ENCODE data around the gene B3GALT6.

The B3GALT6 gene

GRCh38 chr1:1259951-1260600 lies 28.0 kb downstream of the B3GALT6 start:
- DNase-seq (ENCODE audit: low read depth in 1 of 2, low spot score in 1 of 2): no peak

GRCh38 chr1:1260843-1261560 lies 29.0 kb downstream of the B3GALT6 start:
- no peak for DNase-seq (ENCODE audit: low read depth in 1 of 2, low spot score in 1 of 2)

- DNase-seq (ENCODE audit: low read depth in 1 of 2, low spot score in 1 of 2): no peak
Measured at GRCh38 chr1:1262071-1262470, 30.0 kb downstream of the B3GALT6 start.

GRCh38 chr1:1262758-1263157 lies 30.7 kb downstream of the B3GALT6 start:
- DNase-seq (ENCODE audit: low read depth in 1 of 2, low spot score in 1 of 2): no peak

DNA sequence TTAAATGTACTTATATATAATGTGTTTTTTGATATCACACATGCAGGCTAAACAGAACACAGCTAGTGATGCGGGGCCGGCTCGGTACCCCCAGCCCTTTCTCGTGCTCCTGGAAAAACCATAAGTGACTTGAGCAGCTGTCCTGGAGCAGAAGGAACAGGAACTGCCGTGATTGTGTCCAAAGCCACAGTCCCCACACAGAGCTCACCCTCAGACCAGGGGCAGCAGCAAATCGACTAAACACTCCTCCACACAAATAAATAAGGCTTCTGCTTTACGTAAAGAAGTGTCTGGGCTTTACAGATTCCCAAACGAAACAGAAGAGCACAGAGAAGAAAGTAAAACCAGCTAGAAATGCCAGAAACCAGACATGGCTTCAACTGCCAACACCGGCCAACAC lies 32.0 kb downstream of the B3GALT6 start:
- DNase-seq (ENCODE audit: low read depth in 1 of 2, low spot score in 1 of 2): no peak

DNA sequence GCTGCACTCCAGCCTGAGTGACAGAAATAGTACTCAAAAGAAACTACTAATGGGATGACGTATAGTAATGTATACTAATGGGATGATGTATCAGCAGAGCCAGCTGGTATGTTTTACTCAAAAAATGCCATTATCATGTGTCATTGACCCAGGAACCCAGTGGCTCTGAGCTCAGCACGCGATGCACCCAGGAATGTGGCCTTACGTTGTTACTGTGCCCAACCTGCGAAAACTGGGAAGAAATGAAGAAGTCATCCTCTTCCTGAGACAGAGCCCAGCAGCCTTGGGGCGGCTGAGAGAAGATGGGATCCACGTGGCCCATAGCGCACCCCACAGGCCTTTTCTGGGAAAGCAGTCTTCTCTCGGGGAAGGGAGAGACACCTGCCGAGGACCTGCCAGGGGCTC lies 32.8 kb downstream of the B3GALT6 start:
- DNase-seq (ENCODE audit: low read depth in 1 of 2, low spot score in 1 of 2): no peak

DNA sequence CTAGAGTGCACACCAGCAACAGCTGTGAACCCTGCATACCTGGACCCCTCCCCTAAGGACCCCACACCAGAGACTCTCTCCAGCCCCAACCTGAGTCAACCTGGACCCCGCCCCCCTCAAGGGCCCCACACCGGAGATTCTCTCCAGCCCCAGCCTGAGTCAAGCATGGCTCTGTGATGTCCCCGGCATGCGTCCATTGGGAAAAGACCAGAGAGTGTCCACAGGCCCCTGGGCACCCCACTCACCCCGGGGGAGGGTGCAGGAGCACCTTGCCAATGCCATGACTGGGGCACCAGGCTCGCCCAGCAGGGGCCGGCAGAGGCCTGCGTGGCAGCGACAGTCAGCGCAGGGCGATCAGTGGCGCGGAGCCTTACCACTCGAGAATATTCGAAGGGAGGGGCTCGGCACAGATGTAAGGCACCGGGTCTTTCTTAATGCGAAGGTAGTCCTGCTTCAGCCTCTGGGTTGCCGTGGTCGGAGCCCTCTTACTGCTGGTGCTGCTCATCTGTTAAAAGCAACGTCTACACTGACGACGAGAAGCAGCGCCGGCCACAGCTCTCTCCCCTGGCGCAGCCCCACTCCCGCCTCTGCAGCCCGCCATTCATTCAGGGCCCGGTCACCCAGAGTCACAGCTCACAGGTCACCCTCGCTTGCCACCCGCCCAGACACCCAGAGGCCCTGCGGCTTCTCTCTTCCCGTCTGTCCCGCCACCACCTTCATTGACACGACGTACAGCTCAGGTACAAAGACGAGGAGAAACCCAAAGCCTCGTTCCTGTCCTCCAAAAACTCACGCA lies 35.6 kb downstream of the B3GALT6 start:
- no peak for DNase-seq (ENCODE audit: low read depth in 1 of 2, low spot score in 1 of 2)

DNA sequence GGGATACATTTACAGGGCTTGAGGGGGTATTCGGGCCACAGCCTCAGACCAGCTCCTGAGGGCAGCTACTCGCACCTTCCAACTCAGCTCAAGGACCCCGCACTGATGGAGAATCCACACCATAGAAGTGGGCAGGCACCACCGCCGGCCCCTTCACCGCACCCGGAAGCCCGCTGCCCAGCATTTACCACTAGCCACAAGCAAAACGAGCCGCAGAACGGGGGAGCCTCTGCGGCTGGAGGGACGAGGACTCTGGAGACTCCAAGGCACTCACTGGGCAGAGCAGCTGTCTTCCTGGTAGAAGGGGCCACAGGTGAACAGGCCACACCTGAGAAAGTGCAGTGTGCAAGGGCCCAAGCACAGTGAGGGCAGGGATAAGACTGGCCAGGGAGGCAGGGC lies 36.2 kb downstream of the B3GALT6 start:
- DNase-seq (ENCODE audit: low read depth in 1 of 2, low spot score in 1 of 2): no peak

GRCh38 chr1:1270813-1271212 lies 38.8 kb downstream of the B3GALT6 start:
- DNase-seq (ENCODE audit: low read depth in 1 of 2, low spot score in 1 of 2): no peak

- no peak for DNase-seq (ENCODE audit: low read depth in 1 of 2, low spot score in 1 of 2)
Measured at GRCh38 chr1:1272341-1273208, 40.5 kb downstream of the B3GALT6 start.

DNA sequence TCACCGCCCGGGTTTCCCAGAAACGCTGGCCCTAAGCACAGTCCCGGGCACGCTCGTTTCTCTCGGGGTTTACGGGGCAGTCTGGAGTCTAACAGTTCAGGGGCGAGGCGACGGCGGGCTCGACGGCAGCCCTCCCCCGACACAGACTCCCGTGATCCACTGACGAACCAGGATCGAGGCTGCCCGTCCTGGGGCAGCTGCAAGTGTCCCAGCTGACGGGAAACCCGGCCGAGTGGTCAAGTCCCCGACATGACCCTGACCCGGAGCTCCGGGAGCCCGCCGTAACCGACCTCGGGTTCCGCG lies 41.1 kb downstream of the B3GALT6 start:
- no peak for DNase-seq (ENCODE audit: low read depth in 1 of 2, low spot score in 1 of 2)

GRCh38 chr1:1273512-1274298 lies 41.7 kb downstream of the B3GALT6 start, which contains the start of gene UBE2J2:
TSS of gene UBE2J2 (minus strand) at chr1:1273854. CDS start at chr1:1267992, 5,862 bp downstream.
- peak; percentile 89 to 92 for DNase-seq (ENCODE audit: low read depth in 1 of 2, low spot score in 1 of 2)

DNA sequence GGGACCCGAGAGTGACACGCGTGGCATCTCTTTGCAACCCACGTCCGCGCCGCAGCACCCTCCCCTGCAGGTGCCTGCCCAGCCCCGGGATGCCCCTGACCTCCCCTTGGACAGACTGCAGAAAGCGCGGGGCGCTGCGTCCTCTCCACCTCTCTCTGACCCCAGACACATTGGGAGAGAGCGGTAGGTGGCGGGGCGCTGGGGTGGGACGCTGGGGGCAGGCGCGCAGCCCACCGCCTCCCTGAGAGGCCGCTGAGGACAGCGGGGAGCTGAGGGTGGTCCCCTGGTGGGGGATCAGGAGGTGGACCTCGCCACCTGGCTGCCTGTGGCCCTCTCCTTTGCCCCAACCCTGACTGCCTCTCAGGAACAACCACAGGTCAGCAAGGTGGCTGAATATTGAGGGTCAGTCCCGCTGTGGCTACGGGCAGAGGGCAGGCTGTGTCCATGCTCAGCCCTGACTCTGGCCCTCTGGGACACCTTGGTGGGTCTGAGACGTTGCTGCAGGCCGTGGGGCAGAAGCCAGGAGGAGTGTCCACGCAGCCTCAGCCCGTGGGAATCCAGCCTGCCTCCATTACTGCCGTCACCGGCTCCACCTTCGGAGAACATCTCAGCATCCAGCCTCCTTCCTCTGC lies 42.4 kb downstream of the B3GALT6 start:
- DNase-seq (ENCODE audit: low read depth in 1 of 2, low spot score in 1 of 2): no peak

DNA sequence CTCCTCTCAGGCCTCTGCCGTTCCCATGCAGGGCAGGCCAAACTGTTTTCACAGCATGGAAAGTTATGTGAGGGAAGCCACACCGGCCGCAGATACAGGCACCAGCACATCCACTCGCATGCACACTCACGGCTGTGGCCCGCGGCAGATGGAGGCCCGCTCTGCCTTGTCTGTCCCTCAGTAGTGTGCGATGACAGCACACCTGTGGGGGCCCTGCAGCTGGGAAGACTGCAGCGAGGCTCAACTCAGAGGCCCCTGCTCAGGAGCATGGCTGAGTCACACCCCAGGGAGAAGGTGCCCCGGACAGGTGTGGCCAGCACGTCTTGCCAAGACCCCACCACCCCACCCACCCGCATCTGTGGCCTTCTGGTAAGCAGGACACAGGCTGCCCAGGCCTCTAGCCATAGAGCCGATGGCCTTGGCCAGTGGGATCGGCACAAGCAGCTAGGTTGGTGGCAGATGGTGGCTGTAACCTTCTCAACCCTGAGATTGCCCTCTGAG lies 42.9 kb downstream of the B3GALT6 start:
- no peak for DNase-seq (ENCODE audit: low read depth in 1 of 2, low spot score in 1 of 2)

GRCh38 chr1:1275836-1276235 lies 43.8 kb downstream of the B3GALT6 start:
- no peak for DNase-seq (ENCODE audit: low read depth in 1 of 2, low spot score in 1 of 2)

DNA sequence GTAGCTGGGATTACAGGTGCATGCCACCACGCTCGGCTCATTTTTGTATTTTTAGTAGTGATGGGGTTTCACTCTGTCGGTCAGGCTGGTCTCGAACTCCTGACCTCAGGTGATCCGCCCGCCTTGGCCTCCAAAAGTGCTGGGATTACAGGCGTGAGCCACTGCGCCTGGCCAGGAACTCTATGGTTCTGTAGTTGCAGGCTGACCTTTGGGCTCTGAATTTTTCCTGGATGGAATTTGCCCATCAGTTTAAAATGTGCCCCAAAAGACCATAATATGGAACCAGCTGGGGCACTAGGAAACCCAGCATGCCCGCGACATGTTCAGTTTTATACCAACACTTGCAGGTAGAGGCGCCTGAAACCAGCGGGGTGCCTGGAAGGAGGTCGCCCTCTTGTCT lies 46.6 kb downstream of the B3GALT6 start:
- no peak for DNase-seq (ENCODE audit: low read depth in 1 of 2, low spot score in 1 of 2)

GRCh38 chr1:1279028-1279427 lies 47.0 kb downstream of the B3GALT6 start:
- DNase-seq (ENCODE audit: low read depth in 1 of 2, low spot score in 1 of 2): no peak

DNA sequence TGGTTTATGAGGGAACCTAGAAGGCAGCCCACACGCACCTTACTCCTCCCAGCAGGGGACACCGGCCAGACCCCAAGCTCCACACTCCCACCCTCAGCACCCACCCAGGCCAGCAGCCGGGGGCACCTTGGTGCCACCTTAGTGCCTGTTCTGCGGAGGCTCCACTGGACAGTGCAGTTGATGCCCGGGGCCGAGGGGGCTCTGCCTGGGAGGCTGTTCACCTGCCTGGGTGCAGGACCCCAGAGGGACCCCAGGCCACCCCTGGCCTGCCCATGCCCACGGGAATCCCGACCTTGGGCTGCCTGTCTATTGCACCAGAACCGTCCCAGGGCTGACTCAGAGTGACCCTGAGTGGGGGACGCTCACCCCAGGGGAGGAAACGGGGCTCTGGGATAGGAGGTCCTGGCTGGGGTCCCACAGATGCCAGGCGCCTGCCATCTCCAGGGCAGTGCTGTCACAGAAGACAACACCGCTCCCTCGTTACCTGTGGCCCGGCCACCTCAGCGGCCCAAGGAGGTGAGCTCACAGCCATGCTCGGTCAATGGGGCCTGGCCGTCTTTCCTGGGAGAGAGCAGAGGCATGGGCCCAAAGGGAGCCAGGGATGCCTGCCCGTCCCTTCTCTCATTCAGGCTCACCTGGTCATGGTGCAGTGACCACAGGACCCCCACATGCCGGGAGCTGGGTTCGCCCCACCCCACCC lies 48.9 kb downstream of the B3GALT6 start:
- DNase-seq (ENCODE audit: low read depth in 1 of 2, low spot score in 1 of 2): no peak

Measured in activated T-helper 1 cell treated with anti-CD3 and anti-CD28 coated beads, Interleukin-2, amount 50 U/mL, for 16 hours (primary cell).